Osteoblast (primary cell): ENCODE measurements around the gene MMP23B. TPM values are rescaled to one million over a fixed set of nuclear protein-coding genes. Genes with fewer than 3 reads are reported as not detected.

Source experiments
- DNase-seq: peaks from one replicate; pipeline ENCODE4 v3.0.0; 2011; ENCODE audit warnings: low spot score, mixed read lengths; ENCODE audit not compliant: insufficient read length; ENCODE audit errors: missing footprints
- H2AFZ ChIP-seq: 2 replicates; pipeline ENCODE4 v1.6.0; 2011; ENCODE audit warnings: mild to moderate bottlenecking, low read length
- H3K27ac ChIP-seq: 2 replicates; pipeline ENCODE4 v1.5.1; 2011; ENCODE audit warnings: mild to moderate bottlenecking, low read depth, low read length, moderate library complexity
- H3K27me3 ChIP-seq: 2 replicates; pipeline ENCODE4 v1.6.0; 2012; ENCODE audit warnings: mild to moderate bottlenecking, control low read depth, inconsistent platforms, low read length, moderate library complexity; ENCODE audit not compliant: insufficient read depth
- H3K36me3 ChIP-seq: 2 replicates; pipeline ENCODE4 v1.5.1; 2011; ENCODE audit warnings: mild to moderate bottlenecking, low read length, control low read depth, moderate library complexity; ENCODE audit not compliant: insufficient read depth
- H3K4me1 ChIP-seq: 2 replicates; pipeline ENCODE4 v1.5.1; 2011; ENCODE audit warnings: mild to moderate bottlenecking, low read length, control low read depth, moderate library complexity; ENCODE audit not compliant: insufficient read depth
- H3K4me2 ChIP-seq: 2 replicates; pipeline ENCODE4 v1.6.0; 2011; ENCODE audit warnings: mild to moderate bottlenecking, low read length; ENCODE audit not compliant: insufficient read depth
- H3K4me3 ChIP-seq: fragments of 200-600 bp; sonication (generic); 3 replicates; pipeline ENCODE4 v1.5.1; 2012; ENCODE audit warnings: mild to moderate bottlenecking, low read length, inconsistent platforms; ENCODE audit not compliant: insufficient read depth
- H3K79me2 ChIP-seq: 2 replicates; pipeline ENCODE4 v1.6.0; 2012; ENCODE audit warnings: mild to moderate bottlenecking, low read length, control low read depth, inconsistent platforms; ENCODE audit not compliant: insufficient read depth
- H3K9me3 ChIP-seq: 2 replicates; pipeline ENCODE4 v1.5.1; 2011; ENCODE audit warnings: low read depth, low read length, control low read depth
- H4K20me1 ChIP-seq: 2 replicates; pipeline ENCODE4 v1.6.0; 2012; ENCODE audit warnings: mild to moderate bottlenecking, low read length, control low read depth; ENCODE audit not compliant: insufficient read depth
- CTCF ChIP-seq: IDR thresholded peaks from 2 replicates; pipeline ENCODE4 v1.5.1; 2011; ENCODE audit warnings: mild to moderate bottlenecking, low read depth, low read length, moderate library complexity; ENCODE audit errors: extremely low read depth
- total RNA-seq: library from RNA; depleted of rRNA; stranded (reverse); fragments of >200 nt; gene quantifications from 2 replicates; pipeline ENCODE4 v1.2.3, GENCODE V29; 2012

Gene MMP23B
- total RNA-seq, 1 donor, result 1.1 TPM

- Histone ChIP-seq H3K36me3 (peaks cover 43% of the 10 kb centered on the region), H3K4me3 (no peak overlapping the region), H3K4me1 (no peaks in the 10 kb centered on the region), H3K9me3 (no peaks in the 10 kb centered on the region), H3K4me2 (no peak overlapping the region), H3K79me2 (no peaks in the 10 kb centered on the region), H3K27me3 (no peaks in the 10 kb centered on the region), H2AFZ (no peak overlapping the region), H3K27ac (no peak overlapping the region), H4K20me1 (no peaks in the 10 kb centered on the region)
- DNase-seq, result peak; percentile 63
- TF ChIP-seq CTCF, result no peak
These were observed 37.8 kb downstream of the MMP23B start for GRCh38 chr1:1669468-1670440.

GRCh38 chr1:1670866-1671265 is 38.9 kb downstream of the MMP23B start:
- peaks cover 32% of the 10 kb centered on the region for H3K36me3 ChIP-seq

GRCh38 chr1:1671365-1672119 is 39.6 kb downstream of the MMP23B start:
- H3K4me3 ChIP-seq, result no peak overlapping the region
- TF ChIP-seq CTCF, result no peak
- H3K79me2 ChIP-seq, result no peaks in the 10 kb centered on the region
- peaks cover 30% of the 10 kb centered on the region for H3K36me3 ChIP-seq
- H3K27ac ChIP-seq, result no peak overlapping the region
- H4K20me1 ChIP-seq, result no peaks in the 10 kb centered on the region
- no peaks in the 10 kb centered on the region for H3K4me1 ChIP-seq
- H2AFZ ChIP-seq, result no peak overlapping the region
- H3K9me3 ChIP-seq, result no peaks in the 10 kb centered on the region
- no peak overlapping the region for H3K4me2 ChIP-seq
- peak; percentile 50 for DNase-seq
- H3K27me3 ChIP-seq, result no peaks in the 10 kb centered on the region

More at GRCh38 chr1:1670866-1671265, 38.9 kb downstream of the MMP23B start:
- Histone ChIP-seq H3K27me3 (no peaks in the 10 kb centered on the region), H3K9me3 (no peaks in the 10 kb centered on the region), H3K79me2 (no peaks in the 10 kb centered on the region), H3K4me2 (no peak overlapping the region), H2AFZ (no peak overlapping the region), H3K4me1 (no peaks in the 10 kb centered on the region), H3K4me3 (no peak overlapping the region), H3K27ac (no peak overlapping the region), H4K20me1 (no peaks in the 10 kb centered on the region)
- no peak for DNase-seq
- TF ChIP-seq CTCF, result no peak
